Measurements from ENCODE around the gene SLC45A1. TPM values are rescaled to one million over a fixed set of nuclear protein-coding genes. Genes with fewer than 3 reads are reported as not detected.

The SLC45A1 gene
- total RNA-seq, 2 donors from 2014 or later = 4.4 to 6.0 TPM

- no peak for TF ChIP-seq CTCF (IDR thresholded peaks at IDR 0.05)
- Histone ChIP-seq H3K27ac (no peak overlapping the region), H3K4me3 (no peak overlapping the region), H3K27me3 (replicated peaks; ENCODE audit: insufficient read depth) (no peaks in the 10 kb centered on the region), H3K9me3 (no peaks in the 10 kb centered on the region), H3K4me1 (ENCODE audit: control insufficient read depth in 1 of 2, low read depth in 2 of 2) (peaks cover 3 to 11% of the 10 kb centered on the region in 2 donors), H3K36me3 (peaks cover 5% of the 10 kb centered on the region)
- no peak for ATAC-seq (ENCODE audit: insufficient number of reproducible peaks, low FRiP score, low read depth)
- DNase-seq (ENCODE audit: low spot score) = no peak
These were observed 14.9 kb downstream of the SLC45A1 start for GRCh38 chr1:8332806-8333205.

GRCh38 chr1:8333246-8333987 is 15.5 kb downstream of the SLC45A1 start:
- TF ChIP-seq CTCF (IDR thresholded peaks at IDR 0.05) = no peak
- peaks cover 3 to 11% of the 10 kb centered on the region in 2 donors for H3K4me1 ChIP-seq (ENCODE audit: control insufficient read depth in 1 of 2, low read depth in 2 of 2)
- H3K27ac ChIP-seq = no peak overlapping the region
- H3K4me3 ChIP-seq = no peak overlapping the region
- no peaks in the 10 kb centered on the region for H3K9me3 ChIP-seq
- no peaks in the 10 kb centered on the region for H3K27me3 ChIP-seq (replicated peaks; ENCODE audit: insufficient read depth)
- peaks cover 5% of the 10 kb centered on the region for H3K36me3 ChIP-seq
- DNase-seq (ENCODE audit: low spot score) (no peak), ATAC-seq (ENCODE audit: insufficient number of reproducible peaks, low FRiP score, low read depth) (no peak)

- Histone ChIP-seq H3K27ac (no peak overlapping the region), H3K4me1 (ENCODE audit: control insufficient read depth in 1 of 2, low read depth in 2 of 2) (peaks cover under 1 to 8% of the 10 kb centered on the region in 2 donors), H3K9me3 (no peaks in the 10 kb centered on the region), H3K36me3 (peaks cover 5% of the 10 kb centered on the region), H3K27me3 (replicated peaks; ENCODE audit: insufficient read depth) (no peaks in the 10 kb centered on the region), H3K4me3 (no peak overlapping the region)
- ATAC-seq (ENCODE audit: insufficient number of reproducible peaks, low FRiP score, low read depth) (no peak), DNase-seq (ENCODE audit: low spot score) (no peak)
- no peak for TF ChIP-seq CTCF (IDR thresholded peaks at IDR 0.05)
These were observed 16.4 kb downstream of the SLC45A1 start for GRCh38 chr1:8334106-8334851.

GRCh38 chr1:8335246-8335645 is 17.3 kb downstream of the SLC45A1 start:
- no peaks in the 10 kb centered on the region for H3K4me1 ChIP-seq (ENCODE audit: control insufficient read depth in 1 of 2, low read depth in 2 of 2)
- no peak for TF ChIP-seq CTCF (IDR thresholded peaks at IDR 0.05)
- no peak for DNase-seq (ENCODE audit: low spot score)
- peaks cover 5% of the 10 kb centered on the region for H3K36me3 ChIP-seq
- H3K9me3 ChIP-seq = no peaks in the 10 kb centered on the region
- no peaks in the 10 kb centered on the region for H3K27me3 ChIP-seq (replicated peaks; ENCODE audit: insufficient read depth)
- no peak overlapping the region for H3K27ac ChIP-seq
- no peak for ATAC-seq (ENCODE audit: insufficient number of reproducible peaks, low FRiP score, low read depth)
- no peak overlapping the region for H3K4me3 ChIP-seq

- TF ChIP-seq CTCF (IDR thresholded peaks at IDR 0.05) = no peak
- H3K27ac ChIP-seq = no peak overlapping the region
- DNase-seq (ENCODE audit: low spot score) (no peak), ATAC-seq (ENCODE audit: insufficient number of reproducible peaks, low FRiP score, low read depth) (no peak)
- peaks cover 5 to 8% of the 10 kb centered on the region in 2 donors for H3K4me1 ChIP-seq (ENCODE audit: control insufficient read depth in 1 of 2, low read depth in 2 of 2)
- no peaks in the 10 kb centered on the region for H3K9me3 ChIP-seq
- H3K36me3 ChIP-seq = peaks cover 5% of the 10 kb centered on the region
- H3K27me3 ChIP-seq (replicated peaks; ENCODE audit: insufficient read depth) = no peaks in the 10 kb centered on the region
- no peak overlapping the region for H3K4me3 ChIP-seq
These were observed 20.0 kb downstream of the SLC45A1 start for GRCh38 chr1:8337776-8338525.
